ENCODE measurements around the gene RAC2.

Gene RAC2

DNA sequence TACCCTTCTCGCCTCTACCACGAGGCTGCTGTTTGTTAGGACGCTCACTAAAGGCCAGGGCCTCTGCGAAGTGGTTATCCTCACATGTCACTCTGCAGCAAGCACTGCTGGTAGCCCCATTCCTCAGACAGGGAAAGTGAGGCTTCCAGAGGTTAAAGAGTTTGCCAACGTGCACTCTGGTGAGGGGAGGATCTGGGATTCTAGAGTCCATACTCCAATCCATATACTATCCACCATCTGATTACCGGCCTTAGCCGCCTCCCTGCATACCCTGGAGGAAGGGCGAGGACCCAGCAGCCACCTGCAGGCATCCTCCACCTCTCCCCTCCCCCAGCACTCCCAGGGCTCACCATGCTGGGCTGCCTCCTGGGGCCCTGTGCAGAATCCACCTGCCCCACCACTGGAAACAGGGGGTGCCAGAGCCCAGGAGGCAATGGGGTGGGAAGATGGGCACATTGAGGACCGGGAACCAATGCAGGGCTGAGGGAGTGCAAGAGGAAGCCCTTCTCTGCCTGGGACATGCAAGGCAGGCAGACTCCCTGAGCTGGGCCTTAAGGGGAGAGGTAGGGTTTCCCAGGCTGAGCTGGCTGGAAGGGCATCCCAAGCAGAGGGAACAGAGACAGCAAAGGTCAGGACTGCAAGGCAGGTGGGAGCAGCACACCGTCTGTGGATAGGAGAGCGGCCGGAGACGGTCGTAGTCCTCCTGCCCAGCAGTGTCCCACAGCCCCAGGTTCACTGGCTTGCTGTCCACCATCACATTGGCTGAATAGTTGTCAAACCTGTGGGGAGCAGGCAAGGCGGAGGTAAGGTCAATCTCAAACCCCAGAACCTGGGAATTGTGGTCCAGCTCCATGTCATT lies 11.7 kb downstream of the RAC2 start:
- TF ChIP-seq, protein P1, sequence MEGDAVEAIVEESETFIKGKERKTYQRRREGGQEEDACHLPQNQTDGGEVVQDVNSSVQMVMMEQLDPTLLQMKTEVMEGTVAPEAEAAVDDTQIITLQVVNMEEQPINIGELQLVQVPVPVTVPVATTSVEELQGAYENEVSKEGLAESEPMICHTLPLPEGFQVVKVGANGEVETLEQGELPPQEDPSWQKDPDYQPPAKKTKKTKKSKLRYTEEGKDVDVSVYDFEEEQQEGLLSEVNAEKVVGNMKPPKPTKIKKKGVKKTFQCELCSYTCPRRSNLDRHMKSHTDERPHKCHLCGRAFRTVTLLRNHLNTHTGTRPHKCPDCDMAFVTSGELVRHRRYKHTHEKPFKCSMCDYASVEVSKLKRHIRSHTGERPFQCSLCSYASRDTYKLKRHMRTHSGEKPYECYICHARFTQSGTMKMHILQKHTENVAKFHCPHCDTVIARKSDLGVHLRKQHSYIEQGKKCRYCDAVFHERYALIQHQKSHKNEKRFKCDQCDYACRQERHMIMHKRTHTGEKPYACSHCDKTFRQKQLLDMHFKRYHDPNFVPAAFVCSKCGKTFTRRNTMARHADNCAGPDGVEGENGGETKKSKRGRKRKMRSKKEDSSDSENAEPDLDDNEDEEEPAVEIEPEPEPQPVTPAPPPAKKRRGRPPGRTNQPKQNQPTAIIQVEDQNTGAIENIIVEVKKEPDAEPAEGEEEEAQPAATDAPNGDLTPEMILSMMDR (IDR thresholded peaks at IDR 0.05) = no peak

DNA sequence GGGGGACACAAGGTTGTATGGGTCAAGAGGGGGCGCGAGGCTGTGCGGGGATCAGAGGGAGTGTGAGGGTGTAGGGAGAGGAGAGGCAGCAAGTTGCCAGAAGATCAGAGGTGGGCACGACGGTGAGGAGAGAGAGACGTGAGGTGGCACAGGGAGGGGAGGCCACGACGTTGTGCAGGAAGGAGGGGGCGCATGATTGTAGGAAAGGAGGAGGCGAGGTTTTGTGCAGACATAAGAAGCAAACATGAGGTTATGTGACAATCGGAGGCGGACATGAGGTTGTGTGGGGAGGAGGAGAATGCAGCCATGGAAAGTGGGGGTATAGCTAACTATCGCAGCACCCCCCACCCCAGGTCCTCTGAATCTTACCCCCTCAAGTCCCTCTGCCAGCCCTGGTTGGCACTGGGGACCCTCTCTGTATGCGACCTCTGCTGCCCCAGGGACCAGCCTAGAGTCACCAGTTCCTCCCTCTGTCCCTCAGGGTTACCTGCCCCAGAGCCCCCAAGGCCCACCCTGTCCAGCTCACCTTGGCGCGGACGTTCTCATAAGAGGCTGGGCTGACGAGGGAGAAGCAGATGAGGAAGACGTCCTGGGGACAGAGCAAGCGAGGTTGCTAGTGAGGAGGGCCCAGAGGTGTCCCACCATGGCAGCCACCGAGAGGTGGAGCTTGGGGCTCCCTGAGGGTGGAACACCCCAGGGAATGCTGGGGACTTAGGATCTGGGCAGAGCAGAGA lies 12.5 kb downstream of the RAC2 start:
- TF ChIP-seq, protein P1 (IDR thresholded peaks at IDR 0.05) = no peak

DNA sequence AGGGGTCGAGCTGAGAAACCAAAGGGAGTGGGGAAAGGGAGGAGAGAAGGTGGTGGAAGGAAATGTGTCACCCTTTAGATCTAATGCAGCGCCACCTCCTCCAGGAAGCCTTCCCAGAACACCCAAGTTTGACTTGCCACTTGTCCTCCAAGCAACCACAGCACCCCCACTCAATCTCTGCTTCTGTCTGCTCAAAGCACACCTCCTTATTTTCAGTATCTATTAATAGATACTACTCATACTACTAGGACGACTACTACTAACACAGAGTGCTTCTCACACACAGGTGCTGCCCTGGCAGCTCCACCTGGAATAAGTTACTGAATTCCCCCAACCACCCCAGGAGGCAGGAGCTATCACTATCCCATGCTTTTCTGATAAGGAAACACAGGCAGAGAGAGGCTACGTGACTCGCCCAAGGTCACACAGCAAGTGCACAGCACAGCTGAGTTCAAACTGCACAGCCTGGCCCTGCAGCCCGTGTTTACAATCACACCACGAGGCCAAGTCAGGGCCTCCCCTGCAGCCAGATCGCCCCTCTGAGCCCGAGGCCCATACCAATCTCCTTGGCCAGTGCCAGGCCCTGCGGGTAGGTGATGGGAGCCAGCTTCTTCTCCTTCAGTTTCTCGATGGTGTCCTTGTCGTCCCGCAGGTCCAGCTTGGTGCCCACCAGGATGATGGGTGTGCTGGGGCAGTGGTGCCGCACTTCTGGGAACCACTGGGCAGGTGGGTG lies 13.2 kb downstream of the RAC2 start:
- TF ChIP-seq, protein P1 (IDR thresholded peaks at IDR 0.05) = no peak

DNA sequence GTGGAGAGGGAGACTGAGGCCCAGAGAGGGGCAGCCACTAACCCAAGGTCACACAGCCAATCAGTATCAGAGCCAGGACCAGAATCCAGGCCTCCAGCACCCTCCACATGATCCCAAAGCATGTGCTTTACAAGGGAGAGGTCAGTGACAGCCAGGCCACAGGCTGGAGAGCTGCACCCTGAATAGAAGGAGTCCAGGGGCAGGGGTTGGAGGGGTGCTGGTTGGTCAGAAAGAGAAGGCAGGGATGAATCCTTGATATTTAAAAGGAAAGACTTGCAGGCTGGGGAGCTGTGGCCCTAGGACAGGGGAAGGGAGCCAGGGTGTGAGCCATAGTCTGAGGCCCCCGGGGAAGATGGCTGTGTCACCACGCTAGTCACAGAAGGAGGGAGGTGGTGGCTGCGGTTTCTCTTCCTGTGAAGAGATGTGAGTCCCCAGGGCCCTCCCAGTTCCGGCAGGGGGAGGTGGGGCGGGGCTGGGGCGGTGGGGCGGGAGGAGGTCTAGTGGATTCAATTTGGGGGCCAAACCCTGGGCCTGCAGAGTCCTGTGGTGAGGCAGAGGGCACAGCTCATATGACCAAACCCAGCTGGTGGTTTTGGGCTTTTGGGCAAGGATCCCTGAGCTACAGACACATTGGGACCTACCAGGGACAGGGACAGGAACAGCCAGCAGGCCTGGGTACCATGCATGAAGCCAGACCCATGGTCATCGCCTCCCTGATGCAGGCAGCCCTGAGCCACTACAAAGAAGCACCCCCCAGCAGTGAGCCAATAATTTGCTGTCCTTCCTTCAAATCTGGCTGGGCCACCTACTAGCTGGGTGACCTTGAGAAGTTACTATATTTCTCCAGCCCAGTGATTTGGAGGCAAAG lies 14.0 kb downstream of the RAC2 start:
- TF ChIP-seq, protein P1 (IDR thresholded peaks at IDR 0.05) = no peak

DNA sequence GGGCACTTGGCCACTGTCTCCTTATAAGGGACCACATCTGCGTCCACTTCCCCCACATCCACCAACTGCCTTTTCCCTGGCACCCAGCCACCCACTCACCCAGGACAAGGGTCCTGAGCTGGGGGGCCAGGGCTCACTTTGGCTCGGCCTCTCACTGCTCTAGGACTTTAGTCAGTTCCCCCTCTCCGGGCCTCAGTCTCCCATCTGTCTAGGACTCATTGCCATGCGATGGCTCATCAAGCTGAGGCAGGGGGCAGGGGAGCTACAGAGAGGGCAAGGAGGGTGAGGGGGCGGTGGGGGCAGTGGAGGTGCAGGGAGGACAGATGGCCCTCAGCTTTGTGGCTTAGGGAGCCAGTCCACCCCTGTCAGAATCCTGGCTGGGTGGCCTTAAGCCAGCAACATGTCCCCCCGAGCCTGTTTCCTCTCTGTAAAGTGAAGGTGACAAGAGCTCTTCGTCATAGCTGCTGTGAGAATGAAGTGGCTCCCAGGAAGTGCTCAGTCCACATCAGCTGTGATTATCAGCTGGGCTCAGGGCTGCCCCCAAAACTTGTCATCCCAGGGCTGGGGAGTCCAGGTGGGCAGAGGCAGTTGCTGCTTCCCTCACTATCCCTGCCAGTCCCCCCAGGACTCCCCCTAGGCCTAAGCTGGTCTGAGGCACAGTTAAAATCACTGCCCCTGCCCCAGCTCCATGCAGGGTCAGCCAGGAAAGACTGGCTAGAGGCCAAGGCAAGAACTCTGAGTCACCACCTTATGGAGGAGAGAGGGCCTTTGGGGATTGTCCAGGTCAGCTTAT lies 14.9 kb downstream of the RAC2 start:
- TF ChIP-seq, protein P1 (IDR thresholded peaks at IDR 0.05) = no peak

DNA sequence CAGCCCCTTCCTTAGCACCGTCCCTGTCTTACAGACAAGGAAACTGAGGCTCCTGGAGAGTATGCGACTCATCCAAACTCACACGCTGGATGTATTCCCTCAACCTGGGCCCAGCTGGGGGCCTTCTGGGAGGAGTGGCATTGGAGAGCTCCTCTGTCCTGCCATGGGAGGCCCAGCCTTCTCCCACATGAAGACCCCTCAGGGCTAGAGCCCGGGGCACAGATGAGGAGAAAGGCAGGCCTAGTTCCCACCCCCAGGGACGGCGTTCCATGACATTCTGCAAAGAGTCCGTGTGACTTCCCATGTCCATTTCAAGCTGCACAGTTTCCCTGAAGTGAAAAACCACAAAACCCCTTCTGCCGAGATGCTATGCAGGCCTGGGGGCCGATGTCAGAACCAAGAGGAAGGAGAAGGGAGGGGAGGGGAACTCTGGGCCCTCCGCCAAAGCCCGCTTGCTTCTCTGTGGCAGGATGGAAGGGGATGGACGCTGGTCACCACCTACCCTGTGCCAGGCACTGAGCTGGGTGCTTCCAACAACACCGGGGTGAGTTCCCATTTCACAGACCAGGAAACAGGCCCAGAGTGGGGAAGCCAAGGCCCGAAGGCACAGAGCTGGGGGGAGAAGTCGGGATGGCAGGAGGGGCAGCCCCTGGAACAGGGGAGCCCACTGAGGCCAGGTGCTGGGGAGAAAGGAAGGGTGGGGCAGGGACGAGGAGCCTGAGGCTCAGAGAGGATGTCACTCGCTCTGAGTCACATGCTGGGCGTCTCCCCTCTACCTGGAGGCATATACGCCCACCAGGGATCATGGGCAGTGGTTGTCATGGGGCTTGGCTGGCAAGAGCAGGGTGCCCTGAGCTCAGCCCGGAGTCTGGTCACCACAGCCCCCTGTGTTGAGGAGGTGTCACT lies 15.7 kb downstream of the RAC2 start:
- TF ChIP-seq, protein P1 (IDR thresholded peaks at IDR 0.05) = no peak
